Astrocyte (in vitro differentiated cells and primary cell): Measurements from ENCODE around the gene DIP2B.

ENCODE experiments used
- CTCF ChIP-seq: IDR thresholded peaks from 2 replicates; pipeline ENCODE4 v1.5.1; 2011; ENCODE audit warnings: low read depth, mild to moderate bottlenecking, inconsistent platforms, low read length, moderate library complexity; ENCODE audit not compliant: insufficient read depth
- EZH2 ChIP-seq: IDR thresholded peaks from 2 replicates; pipeline ENCODE4 v1.6.1; 2012; ENCODE audit warnings: mild to moderate bottlenecking, low read length, inconsistent platforms; ENCODE audit not compliant: insufficient read depth

GRCh38 chr12:50547742-50548141, 43.0 kb downstream of the DIP2B start:
- TF ChIP-seq CTCF: no peak
- no peak for TF ChIP-seq EZH2
